HEK293 (cell line): ENCODE measurements around the gene ZNF609.

Experiments used
- CTCF ChIP-seq: fragments of 450-650 bp; formaldehyde crosslinking; IDR thresholded peaks from 2 replicates; pipeline ENCODE4 v1.5.1; 2016; ENCODE audit warnings: missing biosample characterization, missing genetic modification characterization
- MEIS1 ChIP-seq: sonication (generic); formaldehyde crosslinking; IDR thresholded peaks from 2 replicates; pipeline ENCODE4 v1.8.1; 2022; ENCODE audit warnings: missing genetic modification reagents, mild to moderate bottlenecking, borderline replicate concordance
- TSHZ1 ChIP-seq: fragments of 450-650 bp; formaldehyde crosslinking; IDR thresholded peaks from 2 replicates; pipeline ENCODE4 v1.5.1; 2016; ENCODE audit warnings: missing biosample characterization, missing genetic modification characterization, borderline replicate concordance
- ZNF19 ChIP-seq: fragments of 450-650 bp; formaldehyde crosslinking; IDR thresholded peaks from 2 replicates; pipeline ENCODE4; 2016; ENCODE audit warnings: missing biosample characterization, missing genetic modification characterization, low read depth
- ZNF24 ChIP-seq: fragments of 450-650 bp; formaldehyde crosslinking; IDR thresholded peaks from 2 replicates; pipeline ENCODE4 v1.5.1; 2016; ENCODE audit warnings: missing biosample characterization, missing genetic modification characterization
- ZNF292 ChIP-seq: fragments of 450-650 bp; formaldehyde crosslinking; IDR thresholded peaks from 2 replicates; pipeline ENCODE4 v1.5.1; 2016; ENCODE audit warnings: low read depth, missing biosample characterization, missing genetic modification characterization, borderline replicate concordance
- ZNF473 ChIP-seq: fragments of 450-650 bp; formaldehyde crosslinking; IDR thresholded peaks from 2 replicates; pipeline ENCODE4 v1.5.1; 2017; ENCODE audit warnings: missing biosample characterization, missing genetic modification characterization
- ZNF501 ChIP-seq: fragments of 450-650 bp; formaldehyde crosslinking; IDR thresholded peaks from 2 replicates; pipeline ENCODE4 v1.5.1; 2016; ENCODE audit warnings: missing biosample characterization, missing genetic modification characterization
- ZNF513 ChIP-seq: fragments of 450-650 bp; IDR thresholded peaks from 2 replicates; pipeline ENCODE4 v1.5.1; 2018; ENCODE audit warnings: missing biosample characterization, missing genetic modification characterization
- ZSCAN16 ChIP-seq: fragments of 450-650 bp; formaldehyde crosslinking; IDR thresholded peaks from 2 replicates; pipeline ENCODE4 v1.5.1; 2016; ENCODE audit warnings: missing biosample characterization, missing genetic modification characterization

GRCh38 chr15:64583983-64584382, 123.6 kb downstream of the ZNF609 start:
- TF ChIP-seq ZSCAN16 = no peak
- no peak for TF ChIP-seq CTCF (tag by site-specific recombination)
- TF ChIP-seq ZNF473 (tag by site-specific recombination) = no peak
- no peak for TF ChIP-seq MEIS1
- TF ChIP-seq ZNF24 (tag by site-specific recombination) = no peak
- TF ChIP-seq ZNF292 = no peak
- no peak for TF ChIP-seq ZNF513 (tag by site-specific recombination)
- TF ChIP-seq ZNF19 (tag by site-specific recombination) = no peak
- no peak for TF ChIP-seq TSHZ1 (tag by site-specific recombination)
- TF ChIP-seq ZNF501 = no peak
